Measurements from ENCODE around the gene EHD2. TPM values are rescaled to one million over a fixed set of nuclear protein-coding genes. Genes with fewer than 3 reads are reported as not detected.

Gene EHD2
- total RNA-seq, 2 experiments from 2014 or later: 1.1 to 1.4 TPM

DNA sequence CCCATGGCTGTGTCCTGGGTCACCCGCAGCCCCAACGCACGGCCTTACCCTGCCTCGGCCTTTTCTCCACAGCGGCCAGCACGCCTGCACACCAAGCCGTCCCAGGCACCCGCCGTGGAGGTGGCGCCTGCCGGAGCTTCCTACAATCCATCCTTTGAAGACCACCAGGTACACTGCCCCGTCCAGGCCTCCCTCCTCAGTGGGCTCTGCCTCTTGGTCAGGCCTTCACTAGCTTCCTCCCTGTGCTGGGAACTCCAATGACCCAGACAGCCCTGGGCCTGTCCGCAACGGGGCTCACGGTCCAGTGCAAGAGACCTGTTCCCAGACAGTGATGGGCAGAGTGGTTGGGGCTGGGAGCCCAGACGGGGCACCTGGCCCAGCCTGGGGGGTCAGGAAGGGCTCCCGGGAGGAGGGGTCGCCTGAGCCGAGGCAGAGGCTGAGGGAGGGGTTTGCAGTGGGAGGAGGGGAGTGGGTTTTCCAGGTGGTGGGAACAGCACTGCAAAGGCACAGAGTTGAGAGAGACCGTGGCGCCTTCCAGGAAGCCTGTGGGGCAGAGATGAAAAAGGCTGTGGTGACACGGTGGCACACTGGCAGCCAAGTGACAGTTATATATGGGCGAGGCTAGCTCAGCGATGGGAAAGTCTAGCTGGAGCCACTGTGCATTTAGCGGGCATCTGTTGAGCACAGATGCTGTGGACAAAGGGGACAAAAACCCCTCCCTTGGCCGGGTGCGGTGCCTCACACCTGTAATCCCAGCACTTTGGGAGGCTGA, 39.4 kb downstream of the EHD2 start:
- peaks cover 18% of the 10 kb centered on the region for H3K4me1 Mint-ChIP-seq (ENCODE audit: low read depth)

DNA sequence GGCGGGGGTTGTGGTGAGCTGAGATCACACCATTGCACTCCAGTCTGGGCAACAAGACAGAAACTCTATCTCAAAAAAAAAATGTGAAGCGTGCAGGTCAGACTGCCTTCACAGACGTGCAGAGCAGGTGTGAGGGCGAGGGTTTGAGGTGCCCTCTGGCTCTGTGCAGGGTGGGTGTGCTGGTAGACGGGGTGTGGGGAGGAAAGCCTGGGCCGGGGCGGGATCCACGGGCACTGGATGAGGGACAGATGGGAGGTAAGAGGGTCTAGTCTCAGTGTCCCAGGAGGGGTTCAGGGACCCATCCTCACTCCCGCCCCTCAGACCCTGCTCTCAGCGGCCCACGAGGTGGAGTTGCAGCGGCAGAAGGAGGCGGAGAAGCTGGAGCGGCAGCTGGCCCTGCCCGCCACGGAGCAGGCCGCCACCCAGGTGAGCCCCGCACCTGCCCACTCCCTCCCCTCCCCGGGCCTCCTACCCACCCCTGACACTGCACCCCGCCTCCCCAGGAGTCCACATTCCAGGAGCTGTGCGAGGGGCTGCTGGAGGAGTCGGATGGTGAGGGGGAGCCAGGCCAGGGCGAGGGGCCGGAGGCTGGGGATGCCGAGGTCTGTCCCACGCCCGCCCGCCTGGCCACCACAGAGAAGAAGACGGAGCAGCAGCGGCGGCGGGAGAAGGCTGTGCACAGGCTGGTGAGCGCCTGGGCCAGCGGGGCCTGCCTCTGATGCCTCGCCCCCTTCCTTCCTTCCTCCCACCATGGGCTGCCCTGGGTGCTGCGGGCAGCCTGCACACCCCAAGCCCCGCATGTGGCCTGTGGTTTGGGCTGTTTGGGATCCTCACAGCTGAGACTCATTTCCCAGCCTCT, 41.2 kb downstream of the EHD2 start:
- CTCF ChIA-PET: interaction anchor here (1.1 kb wide), 1 partner anchor 42 kb away, joined by 3 read pairs; the partner anchor contains the start of gene EHD2
- Mint-ChIP-seq H3K27me3 (no peaks in the 10 kb centered on the region), H3K9me3 (no peaks in the 10 kb centered on the region), H3K4me1 (ENCODE audit: low read depth) (peaks cover 6% of the 10 kb centered on the region), H3K4me3 (no peak overlapping the region), H3K27ac (peak overlapping the region; percentile 36), H3K36me3 (ENCODE audit: low read depth) (peaks cover 63% of the 10 kb centered on the region)
- ATAC-seq: no peak
- intact Hi-C loops (cut with micrococcal nuclease): no loop called here
- no peak for DNase-seq
- TF ChIP-seq, protein P1, sequence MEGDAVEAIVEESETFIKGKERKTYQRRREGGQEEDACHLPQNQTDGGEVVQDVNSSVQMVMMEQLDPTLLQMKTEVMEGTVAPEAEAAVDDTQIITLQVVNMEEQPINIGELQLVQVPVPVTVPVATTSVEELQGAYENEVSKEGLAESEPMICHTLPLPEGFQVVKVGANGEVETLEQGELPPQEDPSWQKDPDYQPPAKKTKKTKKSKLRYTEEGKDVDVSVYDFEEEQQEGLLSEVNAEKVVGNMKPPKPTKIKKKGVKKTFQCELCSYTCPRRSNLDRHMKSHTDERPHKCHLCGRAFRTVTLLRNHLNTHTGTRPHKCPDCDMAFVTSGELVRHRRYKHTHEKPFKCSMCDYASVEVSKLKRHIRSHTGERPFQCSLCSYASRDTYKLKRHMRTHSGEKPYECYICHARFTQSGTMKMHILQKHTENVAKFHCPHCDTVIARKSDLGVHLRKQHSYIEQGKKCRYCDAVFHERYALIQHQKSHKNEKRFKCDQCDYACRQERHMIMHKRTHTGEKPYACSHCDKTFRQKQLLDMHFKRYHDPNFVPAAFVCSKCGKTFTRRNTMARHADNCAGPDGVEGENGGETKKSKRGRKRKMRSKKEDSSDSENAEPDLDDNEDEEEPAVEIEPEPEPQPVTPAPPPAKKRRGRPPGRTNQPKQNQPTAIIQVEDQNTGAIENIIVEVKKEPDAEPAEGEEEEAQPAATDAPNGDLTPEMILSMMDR (IDR thresholded peaks at IDR 0.05): no peak
- POLR2A ChIA-PET: interaction anchor here (0.6 to 8.2 kb wide), 3 partner anchors 8 to 12 kb away, joined by 3 to 69 read pairs (median 4); partner anchors contain the start of gene NOP53

More for the DNA sequence above, 39.4 kb downstream of the EHD2 start:
- H3K27me3 Mint-ChIP-seq: no peaks in the 10 kb centered on the region
- no peaks in the 10 kb centered on the region for H3K9me3 Mint-ChIP-seq
- H3K36me3 Mint-ChIP-seq (ENCODE audit: low read depth): peaks cover 59% of the 10 kb centered on the region
- ATAC-seq: no peak
- ChIA-PET CTCF (interaction anchor here (1.4 kb wide), 1 partner anchor 40 kb away, joined by 5 read pairs; the partner anchor contains the start of gene EHD2), POLR2A (interaction anchor here (0.9 to 2.4 kb wide), 6 partner anchors 8 to 26 kb away, joined by 3 to 11 read pairs (median 4); partner anchors contain the start of gene SELENOW)
- TF ChIP-seq, protein P1 (IDR thresholded peaks at IDR 0.05): no peak
- intact Hi-C loops (cut with micrococcal nuclease): no loop called here
- no peak for DNase-seq
- peak overlapping the region; percentile 26 for H3K27ac Mint-ChIP-seq
- H3K4me3 Mint-ChIP-seq: no peak overlapping the region

DNA sequence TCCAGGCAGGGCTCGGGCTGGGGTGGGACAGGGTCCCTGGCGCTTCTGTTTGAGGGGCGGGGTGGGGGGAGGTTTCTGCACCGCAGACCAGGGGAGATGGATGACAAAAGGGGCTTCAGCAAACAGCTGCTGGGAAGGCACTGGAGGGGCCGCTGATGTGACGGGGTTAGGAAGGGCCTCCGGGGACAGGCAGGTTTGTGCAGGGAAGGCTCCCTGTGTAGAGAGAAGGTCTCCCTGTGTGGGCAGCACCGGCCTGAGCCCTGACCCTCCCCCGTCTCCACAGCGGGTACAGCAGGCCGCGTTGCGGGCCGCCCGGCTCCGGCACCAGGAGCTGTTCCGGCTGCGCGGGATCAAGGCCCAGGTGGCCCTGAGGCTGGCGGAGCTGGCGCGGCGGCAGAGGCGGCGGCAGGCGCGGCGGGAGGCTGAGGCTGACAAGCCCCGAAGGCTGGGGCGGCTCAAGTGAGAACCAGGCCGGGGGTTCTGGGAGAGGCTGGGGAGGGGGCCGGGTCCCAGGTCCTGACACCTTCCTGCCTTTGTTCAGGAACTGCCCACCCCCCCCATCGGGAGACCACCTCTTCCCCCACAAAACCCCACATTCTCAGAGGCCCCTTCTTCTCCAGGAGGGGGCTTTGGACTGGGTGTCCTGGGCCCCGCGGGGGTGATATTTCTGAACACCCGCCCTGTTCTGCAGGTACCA, 42.0 kb downstream of the EHD2 start:
- Mint-ChIP-seq H3K27me3 (no peaks in the 10 kb centered on the region), H3K9me3 (no peaks in the 10 kb centered on the region), H3K36me3 (ENCODE audit: low read depth) (peaks cover 62% of the 10 kb centered on the region), H3K4me3 (no peak overlapping the region), H3K4me1 (ENCODE audit: low read depth) (peaks cover 3% of the 10 kb centered on the region), H3K27ac (no peak overlapping the region)
- intact Hi-C loops (cut with micrococcal nuclease): no loop called here
- ChIA-PET POLR2A (interaction anchor here (0.6 to 8.2 kb wide), 3 partner anchors 8 to 18 kb away, joined by 3 to 69 read pairs (median 7); partner anchors contain the start of gene NOP53), CTCF (no interaction called here)
- ATAC-seq (no peak), DNase-seq (no peak)
- TF ChIP-seq, protein P1 (IDR thresholded peaks at IDR 0.05): no peak

DNA sequence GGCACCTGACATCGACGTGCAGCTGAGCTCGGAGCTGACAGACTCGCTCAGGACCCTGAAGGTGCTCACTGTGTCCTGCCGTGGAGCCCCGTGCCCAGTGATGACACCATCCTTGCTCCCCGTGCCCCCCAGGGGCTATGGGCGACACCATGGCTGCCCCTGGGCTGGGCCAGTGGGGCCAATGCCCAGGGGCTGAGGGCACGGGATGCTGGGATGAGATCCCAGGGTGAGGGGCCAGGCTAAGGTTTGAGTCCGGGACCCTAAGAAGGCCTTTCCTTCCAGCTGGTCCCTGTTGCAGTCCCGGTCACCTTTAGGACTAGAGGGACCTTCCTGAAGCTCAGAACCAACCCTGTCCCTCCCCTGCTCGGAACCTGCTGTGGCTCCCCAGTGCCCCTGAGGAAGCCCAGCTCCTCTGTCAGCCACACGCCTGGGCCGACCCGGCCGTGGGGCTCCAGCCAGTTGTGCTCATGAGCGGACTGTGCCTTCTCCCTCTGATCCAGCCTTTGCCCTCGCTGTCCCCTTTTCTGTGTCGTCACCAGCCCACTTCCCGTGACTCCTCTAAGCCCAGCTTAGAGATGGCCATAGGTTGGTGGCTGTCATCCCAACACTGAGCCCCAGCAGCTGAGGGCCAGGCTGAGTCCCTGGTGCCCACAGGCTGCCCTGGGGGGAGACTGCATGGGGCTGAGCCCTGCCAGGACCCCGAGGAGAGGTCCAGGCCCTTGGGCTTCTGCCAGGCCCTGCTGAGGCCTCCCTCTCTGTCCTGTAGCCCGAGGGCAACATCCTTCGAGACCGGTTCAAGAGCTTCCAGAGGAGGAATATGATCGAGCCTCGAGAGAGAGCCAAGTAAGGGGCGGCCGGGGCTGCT, 42.8 kb downstream of the EHD2 start:
- ATAC-seq (no peak), DNase-seq (no peak)
- peaks cover 60% of the 10 kb centered on the region for H3K36me3 Mint-ChIP-seq (ENCODE audit: low read depth)
- no peak overlapping the region for H3K27ac Mint-ChIP-seq
- no peak overlapping the region for H3K4me3 Mint-ChIP-seq
- no peaks in the 10 kb centered on the region for H3K9me3 Mint-ChIP-seq
- H3K27me3 Mint-ChIP-seq: no peaks in the 10 kb centered on the region
- intact Hi-C loops (cut with micrococcal nuclease): no loop called here
- ChIA-PET POLR2A (interaction anchor here (2.0 to 8.2 kb wide), 2 partner anchors 9 to 17 kb away, joined by 7 to 69 read pairs; partner anchors contain the start of gene NOP53), CTCF (interaction anchor here (0.6 to 0.9 kb wide), 2 partner anchors 35 to 56 kb away, joined by 3 read pairs; no protein-coding TSS in a partner anchor)
- TF ChIP-seq, protein P1 (IDR thresholded peaks at IDR 0.05): no peak
- no peaks in the 10 kb centered on the region for H3K4me1 Mint-ChIP-seq (ENCODE audit: low read depth)
